ENCODE measurements around the gene SDF2L1.
A peak's percentile ranks its signal among the peaks of the same experiment; 100 is the strongest.

The SDF2L1 gene

DNA sequence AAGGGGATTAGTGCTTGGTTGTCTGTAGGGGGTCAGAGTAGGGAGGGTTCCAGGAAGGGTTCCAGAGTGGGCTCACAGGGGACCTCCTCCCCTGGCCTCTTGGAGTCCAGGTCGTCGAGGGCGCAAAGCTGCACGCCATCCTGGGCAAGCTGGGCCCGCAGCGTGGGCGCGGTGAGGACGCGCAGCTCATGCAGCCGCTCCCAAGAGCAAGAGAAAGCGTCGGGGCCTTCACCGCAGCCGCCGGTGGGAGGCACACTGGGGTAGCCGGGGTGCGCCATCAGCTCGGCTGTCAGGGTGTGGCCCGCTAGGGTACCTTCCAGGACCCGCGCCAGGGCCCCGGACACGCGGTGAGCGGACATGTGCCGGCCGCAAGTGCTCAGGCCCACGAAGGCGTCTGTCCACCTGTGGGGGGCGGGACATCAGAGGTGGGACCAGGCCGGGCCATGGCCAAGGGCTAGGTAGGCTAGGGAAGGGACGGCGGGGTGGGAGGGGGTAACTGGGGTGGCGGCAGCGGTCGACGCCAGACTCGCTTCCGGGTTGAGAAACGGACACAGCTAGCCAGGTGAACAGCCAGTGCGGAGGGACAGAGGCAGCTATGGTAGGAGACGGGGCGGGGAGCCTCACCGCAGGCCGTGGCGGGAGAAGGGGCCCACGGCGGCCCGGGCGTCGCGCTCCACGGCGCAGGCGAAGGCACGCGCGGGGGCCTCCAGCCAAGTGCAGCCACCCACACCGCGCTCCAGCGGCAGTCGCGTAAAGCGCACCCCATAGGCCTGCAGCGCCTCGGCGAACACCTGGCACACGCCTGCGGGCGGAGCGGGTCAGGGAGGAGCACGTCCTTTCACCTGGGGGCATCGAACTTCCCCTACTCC, 13.5 kb upstream of the SDF2L1 start:
- Histone ChIP-seq H3K9ac (peak overlapping the region; percentile 98; the same call in 1 of the 2 replicates), H3K9me3 (0 out of 2 replicates have a peak, but pooled peaks cover 7% of the 10 kb centered on the region), H3K27me3 (no peaks in the 10 kb centered on the region), H3K4me3 (peak overlapping the region; percentile 96), H3K36me3 (peaks cover 43% of the 10 kb centered on the region), H3K4me2 (peak overlapping the region; percentile 95), H4K20me1 (peaks cover 50% of the 10 kb centered on the region), H3K4me1 (peaks cover 61% of the 10 kb centered on the region), H3K27ac (peak overlapping the region; percentile 99)
- TF ChIP-seq Cebpa-rat (IDR thresholded peaks at IDR 0.05), result no peak

DNA sequence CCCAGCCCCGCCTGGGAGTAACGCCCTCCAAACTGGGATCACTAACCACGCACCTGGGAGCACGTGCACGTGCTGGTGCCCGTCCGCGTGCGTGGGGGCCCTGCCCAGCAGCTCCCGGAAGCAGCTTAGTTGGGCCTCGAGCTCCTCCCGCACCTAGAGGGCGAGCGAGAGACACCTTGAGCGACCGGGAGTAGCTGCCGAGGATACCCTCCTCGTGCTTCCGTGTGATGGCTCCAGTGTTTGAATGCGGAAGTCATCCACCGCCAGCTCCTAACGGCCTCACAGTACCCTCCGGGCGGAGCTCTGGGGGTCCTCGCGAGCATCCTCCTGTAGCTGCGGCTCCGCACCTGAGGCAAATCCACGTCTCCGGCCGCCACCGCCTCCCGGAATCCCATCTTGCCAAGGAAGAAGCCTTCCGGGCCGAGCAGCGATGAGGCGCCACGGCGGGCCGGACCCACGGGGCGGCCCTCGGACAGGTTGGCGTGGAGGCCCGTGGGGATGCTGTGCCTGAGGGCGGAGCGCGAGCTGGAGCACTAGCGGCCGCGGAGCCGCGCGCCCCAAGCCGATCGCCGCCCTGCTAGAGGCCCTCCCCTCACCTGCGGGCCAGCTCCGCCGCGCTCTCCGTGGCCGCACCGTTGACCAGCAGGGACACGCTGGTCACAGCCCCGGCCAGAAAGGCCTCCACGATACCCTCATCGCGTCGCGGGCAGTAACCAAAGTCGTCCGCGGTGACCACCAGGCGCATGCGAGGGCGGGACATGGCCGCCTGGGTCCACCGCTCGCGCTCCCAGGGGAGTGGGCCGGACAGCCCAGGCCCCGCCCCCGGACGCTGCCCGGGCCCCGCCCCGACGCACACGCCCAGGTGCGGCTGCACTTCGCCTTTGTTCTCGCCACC, 12.6 kb upstream of the SDF2L1 start, which contains the start of gene YDJC:
Gene YDJC (minus strand): TSS at position 768 of the 895 bp plus-strand sequence. CDS start 8 bp downstream, at position 760.
- Histone ChIP-seq H3K9me3 (0 out of 2 replicates have a peak, but pooled peaks cover 7% of the 10 kb centered on the region), H3K36me3 (peaks cover 34% of the 10 kb centered on the region), H3K27me3 (no peaks in the 10 kb centered on the region), H3K4me1 (peaks cover 53% of the 10 kb centered on the region), H3K9ac (peak within 1 kb of the TSS; percentile 98), H3K4me3 (peak within 1 kb of the TSS; percentile 96), H4K20me1 (peaks cover 41% of the 10 kb centered on the region), H3K4me2 (peak within 1 kb of the TSS; percentile 95), H3K27ac (peak within 1 kb of the TSS; percentile 99)
- TF ChIP-seq Cebpa-rat (IDR thresholded peaks at IDR 0.05), result no peak

DNA sequence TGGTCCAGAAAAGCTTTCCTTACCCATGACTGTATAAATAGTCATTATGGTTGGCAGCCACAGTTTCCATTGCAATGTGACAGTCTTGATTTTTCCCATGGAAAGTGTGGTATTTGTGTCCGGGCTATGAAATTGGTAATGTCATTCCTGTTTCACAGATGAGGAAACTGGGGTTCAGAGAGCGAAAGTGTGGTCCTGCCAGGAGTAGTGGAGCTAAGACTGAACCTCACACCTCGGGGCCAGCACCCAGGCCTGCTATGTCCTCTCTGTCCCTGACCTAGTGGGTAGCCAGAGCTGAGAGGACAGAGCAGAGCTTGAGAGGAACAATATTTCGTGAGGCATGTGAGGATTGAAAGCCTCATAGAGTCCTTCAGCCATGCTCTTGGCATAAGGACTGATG, 11.1 kb upstream of the SDF2L1 start:
- H3K4me2 ChIP-seq, result no peak overlapping the region
- 0 out of 2 replicates have a peak, but pooled peaks cover 7% of the 10 kb centered on the region for H3K9me3 ChIP-seq
- no peaks in the 10 kb centered on the region for H3K27me3 ChIP-seq
- H4K20me1 ChIP-seq, result peaks cover 26% of the 10 kb centered on the region
- no peak overlapping the region for H3K4me3 ChIP-seq
- no peak overlapping the region for H3K27ac ChIP-seq
- no peak overlapping the region for H3K9ac ChIP-seq
- peaks cover 38% of the 10 kb centered on the region for H3K4me1 ChIP-seq
- peaks cover 26% of the 10 kb centered on the region for H3K36me3 ChIP-seq
- no peak for TF ChIP-seq Cebpa-rat (IDR thresholded peaks at IDR 0.05)

DNA sequence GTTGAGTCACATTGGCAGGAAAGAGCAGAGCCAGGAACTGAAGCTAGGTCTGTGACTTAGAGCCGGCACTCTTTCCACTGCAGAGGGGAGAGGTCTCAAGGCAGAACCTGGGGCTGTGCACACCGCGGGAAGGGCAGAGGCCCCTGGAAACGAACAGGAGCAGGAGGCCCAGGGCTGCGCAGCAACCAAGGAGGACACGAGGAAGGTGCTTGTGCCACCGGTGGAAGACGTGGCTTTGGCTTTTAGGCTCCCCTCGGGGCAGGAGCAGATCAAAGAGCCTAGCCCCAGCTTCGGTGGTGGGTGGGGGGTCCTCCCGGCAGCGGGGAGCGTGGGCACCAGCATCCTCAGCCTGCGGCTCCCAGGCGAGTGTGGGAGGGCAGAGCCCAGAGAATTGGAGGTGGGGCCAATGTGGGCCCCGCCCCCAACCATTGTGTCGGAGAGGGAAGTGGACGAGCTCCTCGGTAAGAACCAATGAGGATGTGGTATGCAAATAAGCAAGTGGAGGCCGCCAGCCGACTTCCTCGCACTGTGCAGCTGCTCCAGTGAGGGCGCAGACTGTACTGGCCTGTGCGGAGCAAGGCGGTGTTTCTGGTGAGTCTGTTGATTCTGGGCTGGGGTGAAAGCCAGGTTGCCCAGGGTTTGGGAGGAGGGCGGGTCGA, 9.7 kb upstream of the SDF2L1 start, which contains the start of gene CCDC116:
Gene CCDC116 (plus strand): TSS at position 524 of the 659 bp plus-strand sequence. CDS start 422 bp downstream, outside the sequence.
- H4K20me1 ChIP-seq, result peaks cover 13% of the 10 kb centered on the region
- no peak for TF ChIP-seq Cebpa-rat (IDR thresholded peaks at IDR 0.05)
- H3K27me3 ChIP-seq, result no peaks in the 10 kb centered on the region
- H3K9ac ChIP-seq, result no peak within 1 kb of the TSS
- peaks cover 13% of the 10 kb centered on the region for H3K36me3 ChIP-seq
- H3K4me1 ChIP-seq, result peaks cover 30% of the 10 kb centered on the region
- H3K4me3 ChIP-seq, result no peak within 1 kb of the TSS
- no peak within 1 kb of the TSS for H3K27ac ChIP-seq
- no peak within 1 kb of the TSS for H3K4me2 ChIP-seq
- H3K9me3 ChIP-seq, result 0 out of 2 replicates have a peak, but pooled peaks cover 7% of the 10 kb centered on the region

DNA sequence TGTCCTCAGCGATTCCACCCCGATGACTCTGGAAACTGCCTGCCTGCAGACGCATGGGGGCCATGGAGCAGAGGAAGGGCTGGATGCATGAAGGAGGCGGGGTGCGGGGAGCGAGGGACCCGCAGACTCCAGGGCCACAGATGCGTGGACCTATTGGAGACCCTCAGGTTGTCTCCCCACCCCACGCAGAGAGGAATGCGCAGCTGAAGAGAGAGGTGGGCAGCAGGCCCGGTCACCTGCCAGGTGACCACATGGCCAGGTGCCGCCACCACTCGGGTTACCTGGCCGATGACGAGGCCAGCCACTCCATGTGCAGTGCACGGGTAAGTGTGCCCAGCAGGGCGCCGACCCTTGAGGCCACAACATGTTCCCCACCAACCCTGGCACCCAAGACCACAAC, 9.2 kb upstream of the SDF2L1 start:
- no peak overlapping the region for H3K4me3 ChIP-seq
- no peak for TF ChIP-seq Cebpa-rat (IDR thresholded peaks at IDR 0.05)
- H3K27ac ChIP-seq, result no peak overlapping the region
- no peaks in the 10 kb centered on the region for H3K27me3 ChIP-seq
- peaks cover 25% of the 10 kb centered on the region for H3K4me1 ChIP-seq
- H3K36me3 ChIP-seq, result peaks cover 7% of the 10 kb centered on the region
- no peak overlapping the region for H3K9ac ChIP-seq
- H3K4me2 ChIP-seq, result no peak overlapping the region
- H3K9me3 ChIP-seq, result 0 out of 2 replicates have a peak, but pooled peaks cover 7% of the 10 kb centered on the region
- peaks cover 7% of the 10 kb centered on the region for H4K20me1 ChIP-seq

DNA sequence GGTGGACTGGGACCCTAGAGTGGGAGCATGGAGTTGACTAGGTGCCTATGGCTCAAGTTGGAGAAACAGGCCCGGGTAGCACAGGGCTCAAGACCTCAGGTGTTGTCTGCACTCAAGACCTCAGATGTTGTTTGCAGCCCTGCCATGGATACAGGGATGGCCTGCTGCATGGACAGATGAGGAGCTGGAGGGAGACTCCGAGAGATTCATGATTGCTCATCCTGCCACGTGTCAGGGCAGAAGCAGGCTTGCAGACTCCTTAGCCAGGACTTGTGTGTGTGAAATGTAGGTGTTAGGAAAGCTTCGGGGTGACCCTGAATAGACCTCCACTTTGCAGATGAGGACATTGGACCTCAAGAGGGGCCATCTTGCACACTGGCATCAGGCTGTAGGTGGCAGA, 8.6 kb upstream of the SDF2L1 start:
- Histone ChIP-seq H3K4me1 (peaks cover 19% of the 10 kb centered on the region), H3K4me2 (no peak overlapping the region), H3K9ac (no peak overlapping the region), H3K9me3 (0 out of 2 replicates have a peak, but pooled peaks cover 7% of the 10 kb centered on the region), H3K27me3 (no peaks in the 10 kb centered on the region), H3K4me3 (no peak overlapping the region), H4K20me1 (peaks cover 2% of the 10 kb centered on the region), H3K36me3 (peaks cover 1% of the 10 kb centered on the region), H3K27ac (no peak overlapping the region)
- no peak for TF ChIP-seq Cebpa-rat (IDR thresholded peaks at IDR 0.05)

DNA sequence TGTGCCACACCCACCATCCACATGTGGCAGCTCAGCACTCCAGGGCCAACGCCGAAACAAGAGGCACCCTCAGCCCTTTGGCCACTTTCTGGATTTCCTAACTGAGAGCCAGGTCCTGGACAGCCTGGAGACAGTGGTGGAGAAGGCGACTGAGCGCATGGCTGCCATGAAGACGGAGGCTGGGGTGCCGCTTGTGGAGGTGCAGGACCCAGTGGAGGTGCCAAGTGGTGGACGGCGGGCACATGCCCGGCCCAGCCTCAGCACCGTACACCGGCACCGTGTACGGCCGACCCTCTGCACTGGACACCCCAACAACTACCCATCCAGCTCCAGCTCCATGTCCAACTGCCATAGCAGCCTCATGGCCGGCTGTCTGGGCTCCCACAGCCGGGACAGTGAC, 8.0 kb upstream of the SDF2L1 start:
- no peak overlapping the region for H3K9ac ChIP-seq
- H4K20me1 ChIP-seq, result no peaks in the 10 kb centered on the region

DNA sequence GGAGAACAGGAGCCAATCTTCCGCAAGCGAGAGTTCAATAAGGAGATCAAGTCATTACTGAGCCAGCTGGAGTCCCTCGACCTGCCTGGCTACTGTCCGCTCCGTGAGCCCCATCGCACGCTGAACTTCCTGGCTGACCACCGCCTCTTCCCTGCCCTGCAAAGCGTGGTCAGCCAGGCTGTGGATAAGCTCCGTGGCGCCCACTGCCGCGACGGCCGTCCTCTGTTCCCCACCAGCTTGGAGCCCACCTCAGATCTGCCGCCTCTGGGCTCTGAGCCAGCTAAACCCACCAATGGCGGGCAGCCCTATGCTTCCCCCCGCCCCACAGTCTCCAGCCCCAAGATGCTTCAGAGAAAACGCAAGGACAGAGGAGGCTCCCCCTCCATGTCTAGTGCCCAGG, 7.3 kb upstream of the SDF2L1 start:
- TF ChIP-seq Cebpa-rat (IDR thresholded peaks at IDR 0.05), result no peak
- Histone ChIP-seq H3K27me3 (no peaks in the 10 kb centered on the region), H3K4me2 (no peak overlapping the region), H4K20me1 (no peaks in the 10 kb centered on the region), H3K36me3 (no peaks in the 10 kb centered on the region), H3K27ac (no peak overlapping the region), H3K9me3 (0 out of 2 replicates have a peak, but pooled peaks cover 7% of the 10 kb centered on the region), H3K4me3 (no peak overlapping the region), H3K4me1 (peaks cover 12% of the 10 kb centered on the region), H3K9ac (no peak overlapping the region)

More for the DNA sequence above, 8.0 kb upstream of the SDF2L1 start:
- peaks cover 13% of the 10 kb centered on the region for H3K4me1 ChIP-seq
- H3K27ac ChIP-seq, result no peak overlapping the region
- no peaks in the 10 kb centered on the region for H3K27me3 ChIP-seq
- H3K4me3 ChIP-seq, result no peak overlapping the region
- no peak for TF ChIP-seq Cebpa-rat (IDR thresholded peaks at IDR 0.05)
- 0 out of 2 replicates have a peak, but pooled peaks cover 7% of the 10 kb centered on the region for H3K9me3 ChIP-seq
- no peak overlapping the region for H3K4me2 ChIP-seq
- no peaks in the 10 kb centered on the region for H3K36me3 ChIP-seq

Measured in BLaER1 (cell line).